Measurements from ENCODE around the gene SHF. TPM values are rescaled to one million over a fixed set of nuclear protein-coding genes. Genes with fewer than 3 reads are reported as not detected.

Gene SHF
- polyA plus RNA-seq, 1 donor (not counting 4 experiments of a cell fraction or from before 2014, with no cell fraction given) = 0.24 TPM

- TF ChIP-seq CTCF (optimal IDR thresholded peaks at IDR 0.05 in 1 of 3, IDR thresholded peaks at IDR 0.05 in 1 of 3, conservative IDR thresholded peaks at IDR 0.05 in 1 of 3; ENCODE audit: extremely low read depth in 1 of 3, insufficient read depth in 2 of 3, low read length in 3 of 3) (no peak), EZH2 (IDR thresholded peaks at IDR 0.05; ENCODE audit: low read length) (no peak)
- dilution Hi-C loops (cut with MboI; ENCODE audit: extremely low pct_ligation_motif_present, low sequenced_read_pairs) = no loop called here
- Histone ChIP-seq H3K9ac (ENCODE audit: control insufficient read depth, extremely low read depth, insufficient read depth, low read length) (no peak overlapping the region), H3K9me3 (ENCODE audit: control insufficient read depth, low read depth, low read length) (no peaks in the 10 kb centered on the region), H4K20me1 (ENCODE audit: control insufficient read depth, extremely low read depth, insufficient read depth, low read length) (no peaks in the 10 kb centered on the region), H3K4me1 (ENCODE audit: control insufficient read depth, extremely low read depth, insufficient read depth, low read length) (peaks cover 6% of the 10 kb centered on the region), H3K9me1 (ENCODE audit: control insufficient read depth, extremely low read depth, insufficient read depth, low read length) (no peaks in the 10 kb centered on the region), H3K27ac (ENCODE audit: control insufficient read depth, insufficient read depth, low read length) (no peak overlapping the region), H3K79me2 (ENCODE audit: control insufficient read depth, insufficient read depth, low read length) (no peaks in the 10 kb centered on the region), H2AFZ (ENCODE audit: control insufficient read depth, low read length) (no peak overlapping the region), H3K4me3 (ENCODE audit: control insufficient read depth in 2 of 3, extremely low read depth in 1 of 3, insufficient read depth in 2 of 3, low read depth in 1 of 3, low read length in 3 of 3) (no peak overlapping the region), H3K36me3 (ENCODE audit: control insufficient read depth in 2 of 2, extremely low read depth in 1 of 2, insufficient read depth in 2 of 2, low read length in 2 of 2) (peaks cover 0 to 1% of the 10 kb centered on the region in 2 experiments), H3K27me3 (ENCODE audit: control insufficient read depth, extremely low read depth, insufficient read depth, low read length) (no peaks in the 10 kb centered on the region), H3K4me2 (ENCODE audit: control insufficient read depth, extremely low read depth, insufficient read depth, low read depth, low read length) (no peak overlapping the region)
- DNase-seq (ENCODE audit: low read depth, low spot score) = no peak
- no peak for FAIRE-seq
Measured at GRCh38 chr15:45169608-45170480, 17.9 kb downstream of the SHF start.

GRCh38 chr15:45168751-45169551, 18.8 kb downstream of the SHF start:
- FAIRE-seq (no peak), DNase-seq (ENCODE audit: low read depth, low spot score) (no peak)
- H2AFZ ChIP-seq (ENCODE audit: control insufficient read depth, low read length) = no peak overlapping the region
- H3K36me3 ChIP-seq (ENCODE audit: control insufficient read depth in 2 of 2, extremely low read depth in 1 of 2, insufficient read depth in 2 of 2, low read length in 2 of 2) = peaks cover 3 to 7% of the 10 kb centered on the region in 2 experiments
- no peaks in the 10 kb centered on the region for H4K20me1 ChIP-seq (ENCODE audit: control insufficient read depth, extremely low read depth, insufficient read depth, low read length)
- no peaks in the 10 kb centered on the region for H3K9me3 ChIP-seq (ENCODE audit: control insufficient read depth, low read depth, low read length)
- peaks cover 6% of the 10 kb centered on the region for H3K4me1 ChIP-seq (ENCODE audit: control insufficient read depth, extremely low read depth, insufficient read depth, low read length)
- no peak overlapping the region for H3K27ac ChIP-seq (ENCODE audit: control insufficient read depth, insufficient read depth, low read length)
- no peak overlapping the region for H3K9ac ChIP-seq (ENCODE audit: control insufficient read depth, extremely low read depth, insufficient read depth, low read length)
- H3K27me3 ChIP-seq (ENCODE audit: control insufficient read depth, extremely low read depth, insufficient read depth, low read length) = no peaks in the 10 kb centered on the region
- H3K9me1 ChIP-seq (ENCODE audit: control insufficient read depth, extremely low read depth, insufficient read depth, low read length) = no peaks in the 10 kb centered on the region
- no peak overlapping the region for H3K4me3 ChIP-seq (ENCODE audit: control insufficient read depth in 2 of 3, extremely low read depth in 1 of 3, insufficient read depth in 2 of 3, low read depth in 1 of 3, low read length in 3 of 3)
- no peaks in the 10 kb centered on the region for H3K79me2 ChIP-seq (ENCODE audit: control insufficient read depth, insufficient read depth, low read length)
- no peak overlapping the region for H3K4me2 ChIP-seq (ENCODE audit: control insufficient read depth, extremely low read depth, insufficient read depth, low read depth, low read length)
- TF ChIP-seq CTCF (optimal IDR thresholded peaks at IDR 0.05 in 1 of 3, IDR thresholded peaks at IDR 0.05 in 1 of 3, conservative IDR thresholded peaks at IDR 0.05 in 1 of 3; ENCODE audit: extremely low read depth in 1 of 3, insufficient read depth in 2 of 3, low read length in 3 of 3) (no peak), EZH2 (IDR thresholded peaks at IDR 0.05; ENCODE audit: low read length) (no peak)
- dilution Hi-C loops (cut with MboI; ENCODE audit: extremely low pct_ligation_motif_present, low sequenced_read_pairs) = no loop called here

All from keratinocyte (primary cell).